NCI-H146 treated with DMSO at 0.1 percent for 48 hours (cell line): ENCODE data around the gene TBX20.
"Not testable (repeated sequence)": the region's sequence is repeated elsewhere in the genome, so short reads cannot be mapped to it uniquely, and the experiment has no call there.

ENCODE experiments used
- DNase-seq: peaks from one replicate; lab custom pipeline; 2025; ENCODE audit not compliant: unreplicated experiment; lab: John Stamatoyannopoulos, UW

TBX20 gene

DNA sequence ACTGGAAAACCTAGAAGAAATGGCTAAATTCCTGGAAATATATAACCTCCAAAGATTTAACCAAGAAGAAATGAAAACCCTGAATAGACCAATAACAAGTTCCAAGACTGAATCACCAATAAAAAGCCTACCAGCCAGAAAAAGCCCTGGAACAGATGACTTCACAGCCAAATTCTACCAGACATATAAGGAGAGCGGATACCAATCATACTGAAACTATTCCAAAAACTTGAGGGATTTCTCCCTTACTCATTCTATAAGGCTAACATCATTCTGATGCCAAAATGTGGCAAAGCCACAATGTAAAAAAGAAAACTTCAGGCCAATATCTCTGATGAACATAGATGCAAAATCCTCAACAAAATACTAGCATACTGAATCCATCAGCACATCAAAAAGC lies 86.7 kb downstream of the TBX20 start:
- not testable (repeated sequence) for DNase-seq

DNA sequence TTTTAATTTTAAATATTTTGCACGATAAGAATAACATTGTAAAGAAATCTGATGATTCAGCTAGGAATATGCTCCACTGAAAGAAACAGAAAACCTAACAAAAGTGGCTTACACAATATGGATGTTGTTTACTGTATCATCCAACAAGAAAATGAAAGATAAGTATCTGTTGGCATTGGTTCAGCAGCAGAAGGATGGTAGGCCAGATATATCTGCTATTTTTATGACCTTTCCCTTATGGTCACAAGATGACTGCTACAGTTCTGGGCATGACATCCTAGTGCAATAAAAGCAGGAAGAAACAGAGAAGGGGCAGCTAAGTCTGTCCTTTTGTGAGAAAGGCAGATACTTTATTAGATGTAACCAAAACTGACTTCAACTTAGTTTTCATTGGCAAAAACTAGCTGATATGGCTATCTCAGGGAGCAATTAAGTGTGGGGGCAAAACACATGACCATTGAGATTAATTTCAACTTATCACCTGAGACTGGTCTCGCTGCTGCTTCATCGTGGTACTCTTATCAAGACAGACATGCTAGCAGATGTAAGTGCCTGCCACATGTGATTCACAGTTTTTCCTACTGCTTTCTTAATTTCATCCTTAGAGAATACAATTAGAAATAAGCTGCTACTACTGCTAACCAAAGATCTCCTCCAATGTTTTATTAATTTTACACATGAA lies 92.7 kb downstream of the TBX20 start:
- not testable (repeated sequence) for DNase-seq
